K562 (cell line): ENCODE measurements around the gene SPOCK3.

Experiments
- ARHGAP35 ChIP-seq: fragments of 450-650 bp; IDR thresholded peaks from 2 replicates; pipeline ENCODE4 v1.6.1; 2018; ENCODE audit not compliant: partially characterized antibody
- BRCA1 ChIP-seq, 2 experiments: fragments of 450-650 bp in 1 of 2; sonication (generic) in 1 of 2; formaldehyde crosslinking in 1 of 2; IDR thresholded peaks; 2 replicates each; pipeline versions ENCODE4 v1.5.0 to v1.6.1; 2017 to 2020; ENCODE audit warnings: mild to moderate bottlenecking in 1 of 2, missing genetic modification reagents in 1 of 2
- CTCF ChIP-seq, 3 experiments: IDR thresholded peaks in 2 of 3; conservative IDR thresholded peaks in 1 of 3; 2 replicates each; pipeline ENCODE4 v1.5.1; 2011 to 2012; ENCODE audit warnings: low read length in 3 of 3, mild to moderate bottlenecking in 3 of 3, control low read depth in 2 of 3, improper control_type of control experiment in 1 of 3, inconsistent platforms in 1 of 3, low read depth in 1 of 3, mixed read lengths in 1 of 3, moderate library complexity in 1 of 3; ENCODE audit not compliant: insufficient read depth in 2 of 3
- ESRRA ChIP-seq: fragments of 450-650 bp; IDR thresholded peaks from 2 replicates; pipeline ENCODE4 v1.6.1; 2014; ENCODE audit warnings: low read depth, mild to moderate bottlenecking, moderate library complexity, borderline replicate concordance
- EZH2 ChIP-seq: IDR thresholded peaks from 2 replicates; pipeline ENCODE4 v1.6.1; 2012; ENCODE audit warnings: low read depth, mild to moderate bottlenecking, inconsistent platforms, low read length, borderline replicate concordance
- MED1 ChIP-seq: sonication (generic); formaldehyde crosslinking; IDR thresholded peaks from 2 replicates; pipeline ENCODE4 v1.8.1; 2023; ENCODE audit warnings: missing genetic modification reagents, borderline replicate concordance
- NRF1 ChIP-seq, 2 experiments: fragments of 450-650 bp; IDR thresholded peaks in 1 of 2; conservative IDR thresholded peaks in 1 of 2; 2 replicates each; pipeline ENCODE4 v1.6.1; 2014; ENCODE audit warnings: mild to moderate bottlenecking in 2 of 2
- POLR2A ChIP-seq: fragments of 450-650 bp; conservative IDR thresholded peaks from 2 replicates; pipeline ENCODE4 v1.6.1; 2016
- SNRNP70 ChIP-seq: fragments of 200-400 bp; formaldehyde crosslinking; optimal IDR thresholded peaks from 2 replicates; pipeline ENCODE3; 2017; ENCODE audit warnings: low read depth, low read length
- THRAP3 ChIP-seq: fragments of 450-650 bp; IDR thresholded peaks from 2 replicates; pipeline ENCODE4 v1.6.1; 2016; ENCODE audit warnings: mild to moderate bottlenecking, inconsistent platforms, borderline replicate concordance
- ZNF3 ChIP-seq: fragments of 250-450 bp; sonication (Bioruptor Pico); IDR thresholded peaks from 2 replicates; pipeline ENCODE4 v1.5.0; 2021; ENCODE audit warnings: mild to moderate bottlenecking, moderate library complexity
- TF ChIP-seq, protein P1 (sequence below): sonication (generic); formaldehyde crosslinking; IDR thresholded peaks from 2 replicates; pipeline ENCODE4 v1.9.0; 2022; ENCODE audit warnings: mild to moderate bottlenecking, missing genetic modification reagents
- TF ChIP-seq, protein P2 (sequence below): fragments of 250-450 bp; sonication (Bioruptor Pico); IDR thresholded peaks from 2 replicates; pipeline ENCODE4 v1.8.0; 2022; ENCODE audit warnings: inconsistent platforms, mild to moderate bottlenecking, moderate library complexity, borderline replicate concordance

GRCh38 chr4:166816890-166817289, 417.4 kb downstream of the SPOCK3 start:
- TF ChIP-seq, protein P1, sequence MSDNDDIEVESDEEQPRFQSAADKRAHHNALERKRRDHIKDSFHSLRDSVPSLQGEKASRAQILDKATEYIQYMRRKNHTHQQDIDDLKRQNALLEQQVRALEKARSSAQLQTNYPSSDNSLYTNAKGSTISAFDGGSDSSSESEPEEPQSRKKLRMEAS = no peak
- TF ChIP-seq ARHGAP35 = no peak
- TF ChIP-seq CTCF (IDR thresholded peaks at IDR 0.05 in 2 of 3, conservative IDR thresholded peaks at IDR 0.05 in 1 of 3; ENCODE audit: insufficient read depth in 2 of 3, low read depth in 1 of 3, low read length in 3 of 3) = no peak
- no peak for TF ChIP-seq MED1 (CRISPR knock-in tag)
- TF ChIP-seq EZH2 = no peak
- no peak for TF ChIP-seq ZNF3 (CRISPR knock-in tag)
- TF ChIP-seq BRCA1 (IDR thresholded peaks at IDR 0.05) = no peak
- no peak for TF ChIP-seq BRCA1 (CRISPR knock-in tag; IDR thresholded peaks at IDR 0.05)
- TF ChIP-seq ESRRA = no peak
- no peak for TF ChIP-seq SNRNP70
- no peak for TF ChIP-seq NRF1 (conservative IDR thresholded peaks at IDR 0.05 in 1 of 2, IDR thresholded peaks at IDR 0.05 in 1 of 2)
- no peak for TF ChIP-seq POLR2A
- no peak for TF ChIP-seq THRAP3
- TF ChIP-seq, protein P2, sequence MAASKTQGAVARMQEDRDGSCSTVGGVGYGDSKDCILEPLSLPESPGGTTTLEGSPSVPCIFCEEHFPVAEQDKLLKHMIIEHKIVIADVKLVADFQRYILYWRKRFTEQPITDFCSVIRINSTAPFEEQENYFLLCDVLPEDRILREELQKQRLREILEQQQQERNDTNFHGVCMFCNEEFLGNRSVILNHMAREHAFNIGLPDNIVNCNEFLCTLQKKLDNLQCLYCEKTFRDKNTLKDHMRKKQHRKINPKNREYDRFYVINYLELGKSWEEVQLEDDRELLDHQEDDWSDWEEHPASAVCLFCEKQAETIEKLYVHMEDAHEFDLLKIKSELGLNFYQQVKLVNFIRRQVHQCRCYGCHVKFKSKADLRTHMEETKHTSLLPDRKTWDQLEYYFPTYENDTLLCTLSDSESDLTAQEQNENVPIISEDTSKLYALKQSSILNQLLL (CRISPR knock-in tag) = no peak
